ENCODE results near the gene BUD31. TPM values are rescaled to one million over a fixed set of nuclear protein-coding genes. Genes with fewer than 3 reads are reported as not detected.

The BUD31 gene
- total and polyA plus RNA-seq, 2 of the 4 experiments (the other 2 are of a cell fraction): 72.6 to 97.2 TPM

GRCh38 chr7:99368750-99369389, 39.9 kb upstream of the BUD31 start:
- ATAC-seq (ENCODE audit: low read depth): no peak
- Histone ChIP-seq H3K9me1 (ENCODE audit: insufficient read depth, low read length) (peaks cover 4% of the 10 kb centered on the region; the same call in 1 of the 2 replicates), H2BK120ac (ENCODE audit: low read depth, low read length) (no peak overlapping the region), H4K8ac (ENCODE audit: low read depth in 2 of 2, low read length in 2 of 2) (no peak overlapping the region; a peak in 1 of 4 replicates), H2AK5ac (ENCODE audit: low read depth, low read length) (no peak overlapping the region), H3K27ac (ENCODE audit: insufficient read depth, low read length) (no peak overlapping the region), H3K4me1 (ENCODE audit: control insufficient read depth, insufficient read depth, low read length) (peaks cover 8% of the 10 kb centered on the region; the same call in 1 of the 2 replicates), H4K5ac (ENCODE audit: low read depth, low read length) (no peak overlapping the region), H2BK20ac (ENCODE audit: low read depth, low read length) (no peak overlapping the region), H2BK5ac (ENCODE audit: low read depth, low read length, poor library complexity, severe bottlenecking) (no peak overlapping the region), H4K91ac (ENCODE audit: insufficient read depth, low read depth, low read length) (no peak overlapping the region), H3K4me2 (ENCODE audit: low read depth, low read length) (no peak overlapping the region), H2BK15ac (ENCODE audit: low read depth, low read length) (no peak overlapping the region), H2AFZ (replicated peaks; ENCODE audit: low read length, poor library complexity) (no peak overlapping the region), H3K14ac (replicated peaks; ENCODE audit: low read depth, low read length) (no peak overlapping the region), H2AK9ac (replicated peaks; ENCODE audit: low read depth, low read length, poor library complexity) (no peak overlapping the region), H3K4ac (ENCODE audit: low read depth, low read length) (no peak overlapping the region), H3K36me3 (ENCODE audit: control insufficient read depth, insufficient read depth, low read length) (peaks cover 26% of the 10 kb centered on the region), H3K23ac (ENCODE audit: low read depth, low read length) (no peak overlapping the region), H4K20me1 (ENCODE audit: insufficient read depth, low read length) (peaks cover 5% of the 10 kb centered on the region; the same call in 1 of the 2 replicates), H3K27me3 (ENCODE audit: control insufficient read depth, insufficient read depth, low read length) (no peaks in the 10 kb centered on the region), H3K4me3 (ENCODE audit: insufficient read depth, low read depth, low read length) (no peak overlapping the region), H3K18ac (ENCODE audit: low read depth, low read length) (no peak overlapping the region), H3K79me1 (ENCODE audit: low read depth in 1 of 2, low read length in 2 of 2) (peaks cover 7 to 41% of the 10 kb centered on the region in 2 experiments; a peak in 3 of 4 replicates), H3K9me3 (ENCODE audit: control insufficient read depth, insufficient read depth, low read length) (no peaks in the 10 kb centered on the region), H3K56ac (ENCODE audit: extremely low read depth, insufficient read depth, low read length) (no peak overlapping the region), H3K9ac (ENCODE audit: low read depth, low read length) (no peak overlapping the region)
- in situ Hi-C loops (cut with MboI; ENCODE audit: low sequenced_read_pairs) (no loop called here), dilution Hi-C loops (cut with HindIII; ENCODE audit: low sequenced_read_pairs, unreplicated experiment) (no loop called here), intact Hi-C loops (cut with micrococcal nuclease) (no loop called here)
- no TSS peak for BruUV-seq (replicated peaks)
- no peak for DNase-seq
- 100% methylated on average over 3 of the region's 13 CpGs; no CpG with 5 or more reads in 1 of the 2 experiments for WGBS, 2 experiments (ENCODE audit: extremely low coverage in 2 of 2, insufficient read length in 1 of 2)
- CTCF ChIA-PET: no interaction called here
- POLR2A ChIA-PET (ENCODE audit: unreplicated experiment): no interaction called here
- TF ChIP-seq CHD1 (IDR thresholded peaks at IDR 0.05; ENCODE audit: low read depth, low read length): no peak
- no peak for TF ChIP-seq CTCF (conservative IDR thresholded peaks at IDR 0.05; ENCODE audit: low read depth, low read length)
- TF ChIP-seq MAZ (IDR thresholded peaks at IDR 0.05; ENCODE audit: borderline replicate concordance, low read depth, low read length): no peak
- no peak for TF ChIP-seq SMC3 (IDR thresholded peaks at IDR 0.05; ENCODE audit: low read depth, low read length)
- TF ChIP-seq BHLHE40 (IDR thresholded peaks at IDR 0.05; ENCODE audit: low read depth, low read length): no peak
- TF ChIP-seq CEBPB (IDR thresholded peaks at IDR 0.05; ENCODE audit: low read depth, low read length): no peak
- TF ChIP-seq RAD21 (IDR thresholded peaks at IDR 0.05; ENCODE audit: low read length): no peak

Measured in IMR-90 (cell line).